A549 (cell line): ENCODE data around the gene SRP9. TPM values are rescaled to one million over a fixed set of nuclear protein-coding genes. Genes with fewer than 3 reads are reported as not detected.
"Not testable (repeated sequence)": the region's sequence is repeated elsewhere in the genome, so short reads cannot be mapped to it uniquely, and the experiment has no call there.

Source experiments
- ATAC-seq, 2 experiments: fragments of 200-7000 bp in 1 of 2; fragments of >200 bp in 1 of 2; cut with Nextera tagmentation in 1 of 2; cut with Tn5 transposase in 1 of 2; 3 replicates each; pipeline versions ENCODE4 v1.8.0 to v1.9.1; 2018 to 2020; ENCODE audit warnings: mild to moderate bottlenecking in 1 of 2, moderate library complexity in 1 of 2
- CTCF ChIA-PET: fragments of 300-600 bp; sonication (Branson Sonifier 250); formaldehyde crosslinking; extraction: SDS; loops from one replicate; lab custom pipeline; 2021; ENCODE audit warnings: antibody characterized with exemption, inconsistent platforms; lab: Yijun Ruan, JAX
- POLR2A ChIA-PET: fragments of 350-600 bp; formaldehyde crosslinking; extraction: SDS; loops from one replicate; lab custom pipeline; 2021; ENCODE audit warnings: antibody characterized with exemption, inconsistent platforms; lab: Yijun Ruan, JAX
- DNase-seq, 2 experiments: peaks; one replicate each; pipeline versions ENCODE4 v3.0.0 to v3.0.0-alpha.2; 2011 to 2016; ENCODE audit warnings: low read depth in 1 of 2, low spot score in 1 of 2
- FAIRE-seq: peaks from 2 replicates; lab custom pipeline; 2011; peaks lifted over from hg19 to GRCh38; lab: Jason Lieb, UNC
- H3K27ac ChIP-seq, 2 experiments: fragments of >200 bp; sonication (Bioruptor Twin); formaldehyde crosslinking; 3 replicates each; pipeline ENCODE4 v1.5.1; 2016 to 2017
- H3K4me1 ChIP-seq: fragments of >200 bp; sonication (Bioruptor Twin); formaldehyde crosslinking; 3 replicates; pipeline ENCODE4 v1.6.1; 2016
- H3K4me2 ChIP-seq: fragments of >200 bp; sonication (Bioruptor Twin); formaldehyde crosslinking; 3 replicates; pipeline ENCODE4 v1.6.1; 2016
- H3K4me3 ChIP-seq: fragments of >200 bp; sonication (Bioruptor Twin); formaldehyde crosslinking; 3 replicates; pipeline ENCODE4 v1.5.1; 2016
- H3K9me3 ChIP-seq: fragments of >200 bp; sonication (Bioruptor Twin); formaldehyde crosslinking; 3 replicates; pipeline ENCODE4 v1.6.1; 2016
- CTCF ChIP-seq: fragments of >200 bp; sonication (Bioruptor Twin); formaldehyde crosslinking; IDR thresholded peaks from 3 replicates; pipeline ENCODE4 v1.5.1; 2016
- E2F6 ChIP-seq: IDR thresholded peaks from 2 replicates; pipeline ENCODE4 v1.6.1; 2012; ENCODE audit warnings: low read depth, borderline replicate concordance
- EHF ChIP-seq: fragments of 250-450 bp; sonication (Bioruptor Pico); IDR thresholded peaks from 2 replicates; pipeline ENCODE4 v1.5.0; 2020; ENCODE audit warnings: mild to moderate bottlenecking
- ESRRA ChIP-seq: fragments of 150-350 bp; IDR thresholded peaks from 2 replicates; pipeline ENCODE4 v1.6.1; 2014; ENCODE audit warnings: mild to moderate bottlenecking, low read length, borderline replicate concordance
- FOXS1 ChIP-seq: fragments of 250-450 bp; sonication (Bioruptor Pico); IDR thresholded peaks from 2 replicates; pipeline ENCODE4 v1.5.0; 2020; ENCODE audit warnings: mild to moderate bottlenecking, moderate library complexity
- GATA3 ChIP-seq: IDR thresholded peaks from 2 replicates; pipeline ENCODE4 v1.6.1; 2012; ENCODE audit warnings: borderline replicate concordance
- HDAC2 ChIP-seq: fragments of 200-600 bp; sonication (generic); IDR thresholded peaks from 2 replicates; pipeline ENCODE4 v1.6.1; 2016
- HOXB13 ChIP-seq: fragments of 250-450 bp; sonication (Bioruptor Pico); IDR thresholded peaks from 2 replicates; pipeline ENCODE4 v1.5.0; 2020; ENCODE audit warnings: low read depth, mild to moderate bottlenecking, moderate library complexity
- HOXB5 ChIP-seq: fragments of 250-450 bp; sonication (Bioruptor Pico); IDR thresholded peaks from 2 replicates; pipeline ENCODE4 v1.5.0; 2020; ENCODE audit warnings: mild to moderate bottlenecking, moderate library complexity
- JUN ChIP-seq, 2 experiments: fragments of >200 bp; sonication (Bioruptor Twin); formaldehyde crosslinking; IDR thresholded peaks; 2 replicates in 1 of 2; 3 replicates in 1 of 2; pipeline ENCODE4 v1.6.1; 2016 to 2017
- MAFK ChIP-seq: fragments of 450-650 bp; IDR thresholded peaks from 2 replicates; pipeline ENCODE4 v1.6.1; 2014; ENCODE audit not compliant: partially characterized antibody
- MAZ ChIP-seq: fragments of 150-350 bp; IDR thresholded peaks from 2 replicates; pipeline ENCODE4 v1.6.1; 2014; ENCODE audit warnings: antibody characterized with exemption, low read depth, low read length, borderline replicate concordance
- NPAS2 ChIP-seq: fragments of 250-450 bp; sonication (Bioruptor Pico); IDR thresholded peaks from 2 replicates; pipeline ENCODE4 v1.8.0; 2022; ENCODE audit warnings: mild to moderate bottlenecking, moderate library complexity, borderline replicate concordance
- POLR2AphosphoS2 ChIP-seq: conservative IDR thresholded peaks from 2 replicates; pipeline ENCODE4 v1.6.1; 2012; ENCODE audit warnings: low read length, improper control_type of control experiment, inconsistent platforms
- SMC3 ChIP-seq: fragments of >200 bp; sonication (Bioruptor Twin); formaldehyde crosslinking; IDR thresholded peaks from 3 replicates; pipeline ENCODE4 v1.6.1; 2018; ENCODE audit warnings: inconsistent platforms
- TP53 ChIP-seq: fragments of 250-450 bp; sonication (Bioruptor Pico); IDR thresholded peaks from 2 replicates; pipeline ENCODE4 v1.5.0; 2021; ENCODE audit warnings: mild to moderate bottlenecking, moderate library complexity
- ZC3H11A ChIP-seq: fragments of 450-650 bp; IDR thresholded peaks from 2 replicates; pipeline ENCODE4 v1.6.1; 2014; ENCODE audit warnings: antibody characterized with exemption, mild to moderate bottlenecking
- ZNF302 ChIP-seq: fragments of 250-450 bp; sonication (Bioruptor Pico); IDR thresholded peaks from 2 replicates; pipeline ENCODE4 v1.9.0; 2021; ENCODE audit warnings: inconsistent platforms, mild to moderate bottlenecking, moderate library complexity
- ZSCAN20 ChIP-seq: fragments of 250-450 bp; sonication (Bioruptor Pico); IDR thresholded peaks from 2 replicates; pipeline ENCODE4 v1.8.0; 2022; ENCODE audit warnings: mild to moderate bottlenecking, moderate library complexity
- WGBS: methylation state at CpG from one replicate; pipeline ENCODE4 v1.1.6; 2017; ENCODE audit errors: missing lambda C conversion rate; 5-methylcytosine and 5-hydroxymethylcytosine counted together
- polyA plus RNA-seq, 4 experiments: library from polyadenylated mRNA; depleted of rRNA in 3 of 4; stranded (reverse); fragments of >200 nt; fragmentation: RNase III in 1 of 4; extraction: RNeasy Plus Mini Kit Qiagen cat#74134 plus additional on column Dnase treatment in 1 of 4; gene quantifications; 2 replicates in 3 of 4; 3 replicates in 1 of 4; pipeline ENCODE4 v1.2.3, GENCODE V29; 2011 to 2017
- small RNA-seq, 6 experiments: library from RNA; depleted of rRNA; stranded (forward); fragments of <200 nt; gene quantifications; one replicate each; pipeline ENCODE3, GENCODE V24; 2012
- TF ChIP-seq, protein P1 (sequence below): fragments of 200-600 bp; sonication (generic); IDR thresholded peaks from 2 replicates; pipeline ENCODE4 v1.6.1; 2016; ENCODE audit warnings: antibody characterized with exemption, mild to moderate bottlenecking, moderate library complexity

Gene SRP9
- polyA plus RNA-seq, 2 of the 4 experiments (the other 2 are of a cell fraction) = 352 to 629 TPM

DNA sequence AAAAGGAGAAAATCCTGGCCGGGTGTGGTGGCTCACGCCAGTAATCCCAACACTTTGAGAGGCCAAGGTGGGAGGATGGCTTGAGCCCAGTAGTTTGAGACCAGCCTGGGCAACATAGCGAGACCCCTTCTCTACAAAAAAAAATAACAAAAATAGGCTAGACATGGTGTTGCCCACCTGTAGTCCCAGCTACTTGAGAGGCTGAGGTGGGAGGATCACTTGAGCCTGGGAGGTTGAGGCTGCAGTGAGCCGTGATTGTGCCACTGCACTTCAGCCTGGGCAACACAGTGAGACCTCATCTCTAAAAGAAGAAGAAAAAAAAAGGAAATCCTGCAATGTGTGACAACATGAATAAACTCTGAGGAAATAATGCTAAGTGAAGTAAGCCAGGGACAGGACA is 58.7 kb downstream of the SRP9 start:
- DNase-seq, H3K4me2 ChIP-seq, H3K27ac ChIP-seq, FAIRE-seq, H3K4me3 ChIP-seq, ATAC-seq, H3K9me3 ChIP-seq, H3K4me1 ChIP-seq, POLR2A ChIA-PET: not testable (repeated sequence)
- CTCF ChIA-PET = interaction anchor here (0.7 to 1.7 kb wide), 2 partner anchors 9 to 75 kb away, joined by 3 to 5 read pairs; no protein-coding TSS in a partner anchor
- 95% methylated on average over 4 of the region's 4 CpGs for WGBS

- no peak for ATAC-seq
- FAIRE-seq = no peak
- H3K4me1 ChIP-seq = no peaks in the 10 kb centered on the region
- H3K4me2 ChIP-seq = no peak overlapping the region
- H3K9me3 ChIP-seq = no peaks in the 10 kb centered on the region
- CTCF ChIA-PET = interaction anchor here (0.8 to 7.2 kb wide), 6 partner anchors 13 to 364 kb away, joined by 3 to 44 read pairs (median 3); partner anchors contain the start of gene SRP9
- TF ChIP-seq, protein P1, sequence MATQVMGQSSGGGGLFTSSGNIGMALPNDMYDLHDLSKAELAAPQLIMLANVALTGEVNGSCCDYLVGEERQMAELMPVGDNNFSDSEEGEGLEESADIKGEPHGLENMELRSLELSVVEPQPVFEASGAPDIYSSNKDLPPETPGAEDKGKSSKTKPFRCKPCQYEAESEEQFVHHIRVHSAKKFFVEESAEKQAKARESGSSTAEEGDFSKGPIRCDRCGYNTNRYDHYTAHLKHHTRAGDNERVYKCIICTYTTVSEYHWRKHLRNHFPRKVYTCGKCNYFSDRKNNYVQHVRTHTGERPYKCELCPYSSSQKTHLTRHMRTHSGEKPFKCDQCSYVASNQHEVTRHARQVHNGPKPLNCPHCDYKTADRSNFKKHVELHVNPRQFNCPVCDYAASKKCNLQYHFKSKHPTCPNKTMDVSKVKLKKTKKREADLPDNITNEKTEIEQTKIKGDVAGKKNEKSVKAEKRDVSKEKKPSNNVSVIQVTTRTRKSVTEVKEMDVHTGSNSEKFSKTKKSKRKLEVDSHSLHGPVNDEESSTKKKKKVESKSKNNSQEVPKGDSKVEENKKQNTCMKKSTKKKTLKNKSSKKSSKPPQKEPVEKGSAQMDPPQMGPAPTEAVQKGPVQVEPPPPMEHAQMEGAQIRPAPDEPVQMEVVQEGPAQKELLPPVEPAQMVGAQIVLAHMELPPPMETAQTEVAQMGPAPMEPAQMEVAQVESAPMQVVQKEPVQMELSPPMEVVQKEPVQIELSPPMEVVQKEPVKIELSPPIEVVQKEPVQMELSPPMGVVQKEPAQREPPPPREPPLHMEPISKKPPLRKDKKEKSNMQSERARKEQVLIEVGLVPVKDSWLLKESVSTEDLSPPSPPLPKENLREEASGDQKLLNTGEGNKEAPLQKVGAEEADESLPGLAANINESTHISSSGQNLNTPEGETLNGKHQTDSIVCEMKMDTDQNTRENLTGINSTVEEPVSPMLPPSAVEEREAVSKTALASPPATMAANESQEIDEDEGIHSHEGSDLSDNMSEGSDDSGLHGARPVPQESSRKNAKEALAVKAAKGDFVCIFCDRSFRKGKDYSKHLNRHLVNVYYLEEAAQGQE = no peak
- TF ChIP-seq HDAC2 (no peak), POLR2AphosphoS2 (no peak), ZSCAN20 (CRISPR knock-in tag) (no peak), ESRRA (no peak), SMC3 (no peak), CTCF (no peak), E2F6 (no peak), HOXB5 (CRISPR knock-in tag) (no peak), HOXB13 (CRISPR knock-in tag) (no peak), EHF (no peak), FOXS1 (no peak), GATA3 (no peak), ZC3H11A (no peak), ZNF302 (no peak), MAFK (no peak), TP53 (CRISPR knock-in tag) (no peak), MAZ (no peak), NPAS2 (CRISPR knock-in tag) (no peak), JUN (IDR thresholded peaks at IDR 0.05) (no peak)
- TF ChIP-seq, all 56 proteins: peak for 0
- Histone ChIP-seq H3K27ac (no peak overlapping the region), H3K4me3 (no peak overlapping the region)
- WGBS = 90% methylated on average over 14 of the region's 14 CpGs
- POLR2A ChIA-PET = no interaction called here
- no peak for DNase-seq
Measured at GRCh38 chr1:225838793-225839192, 61.2 kb downstream of the SRP9 start.

Small RNAs within 50 kb of the gene (small RNA-seq; reads per million reads assigned to genes)
- 0 reads per million in 6 experiments for gene RNU6-1304P

Other genes with a start within 250 kb of the SRP9 start
- gene ENAH, start 124.7 kb upstream of the SRP9 start, polyA plus RNA-seq (2011; rRNA removed) = 124 and 142 TPM in 2 replicates
- gene ENAH, start 124.7 kb upstream of the SRP9 start, polyA plus RNA-seq (2017; fragmentation: RNase III; extraction: RNeasy Plus Mini Kit Qiagen cat#74134 plus additional on column Dnase treatment) = 155 to 172 TPM (median 167 TPM) in 3 replicates
- 150 and 212 TPM in 2 replicates for gene EPHX1, start 32.3 kb downstream of the SRP9 start, polyA plus RNA-seq (2011; rRNA removed)
- gene EPHX1, start 32.3 kb downstream of the SRP9 start, polyA plus RNA-seq (2017; fragmentation: RNase III; extraction: RNeasy Plus Mini Kit Qiagen cat#74134 plus additional on column Dnase treatment) = 195 to 279 TPM (median 252 TPM) in 3 replicates
- 9.5 and 12.4 TPM in 2 replicates for gene TMEM63A, start 104.6 kb downstream of the SRP9 start, polyA plus RNA-seq (2011; rRNA removed)
- gene TMEM63A, start 104.6 kb downstream of the SRP9 start, polyA plus RNA-seq (2017; fragmentation: RNase III; extraction: RNeasy Plus Mini Kit Qiagen cat#74134 plus additional on column Dnase treatment) = 6.9 to 7.5 TPM (median 7.4 TPM) in 3 replicates
- gene LEFTY1, start 111.3 kb downstream of the SRP9 start, polyA plus RNA-seq (2011; rRNA removed) = 0.93 and 1.00 TPM in 2 replicates
- gene LEFTY1, start 111.3 kb downstream of the SRP9 start, polyA plus RNA-seq (2017; fragmentation: RNase III; extraction: RNeasy Plus Mini Kit Qiagen cat#74134 plus additional on column Dnase treatment) = 0.10 to 0.32 TPM (median 0.24 TPM) in 3 replicates
- gene PYCR2, start 146.4 kb downstream of the SRP9 start, polyA plus RNA-seq (2011; rRNA removed) = 45.4 and 45.8 TPM in 2 replicates
- gene PYCR2, start 146.4 kb downstream of the SRP9 start, polyA plus RNA-seq (2017; fragmentation: RNase III; extraction: RNeasy Plus Mini Kit Qiagen cat#74134 plus additional on column Dnase treatment) = 48.1 to 56.3 TPM (median 50.5 TPM) in 3 replicates
- gene LEFTY2, start 163.4 kb downstream of the SRP9 start, polyA plus RNA-seq (2011; rRNA removed) = 0.08 TPM in 1 of 2 replicates, not detected in the other
- not detected in 3 replicates for gene LEFTY2, start 163.4 kb downstream of the SRP9 start, polyA plus RNA-seq (2017; fragmentation: RNase III; extraction: RNeasy Plus Mini Kit Qiagen cat#74134 plus additional on column Dnase treatment)
- gene SDE2, start 221.5 kb downstream of the SRP9 start, polyA plus RNA-seq (2011; rRNA removed) = 15.6 and 24.8 TPM in 2 replicates
- gene SDE2, start 221.5 kb downstream of the SRP9 start, polyA plus RNA-seq (2017; fragmentation: RNase III; extraction: RNeasy Plus Mini Kit Qiagen cat#74134 plus additional on column Dnase treatment) = 8.4 to 9.2 TPM (median 8.8 TPM) in 3 replicates